Activated CD8-positive, alpha-beta memory T cell treated with anti-CD3 and anti-CD28 coated beads, Interleukin-2, amount 50 U/mL, for 1 hour (primary cell): ENCODE data around the gene EXOC7.

ENCODE experiments used
- DNase-seq: peaks from one replicate; pipeline ENCODE4 v3.0.0-alpha.2; 2020; ENCODE audit errors: extremely low read depth

The EXOC7 gene

DNA sequence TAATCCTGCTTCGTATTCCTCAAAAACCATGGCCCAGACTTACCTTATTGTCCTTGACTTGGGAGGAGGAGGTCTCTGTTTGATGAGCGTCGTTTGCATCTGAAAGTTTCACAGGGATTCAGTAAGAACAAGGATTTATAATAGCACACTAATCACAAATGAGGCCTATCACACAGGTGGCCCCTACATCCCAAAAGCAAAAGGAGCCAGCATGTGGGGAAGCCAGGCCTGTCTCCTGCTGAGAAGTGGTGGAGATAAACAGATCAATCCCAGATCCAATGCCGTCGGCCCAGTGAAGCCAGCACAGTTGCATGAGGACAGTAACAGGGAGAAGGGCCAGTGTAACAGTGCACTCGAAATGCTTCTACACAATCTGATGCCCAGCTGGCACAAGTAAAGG, 63.2 kb downstream of the EXOC7 start:
- no peak for DNase-seq

DNA sequence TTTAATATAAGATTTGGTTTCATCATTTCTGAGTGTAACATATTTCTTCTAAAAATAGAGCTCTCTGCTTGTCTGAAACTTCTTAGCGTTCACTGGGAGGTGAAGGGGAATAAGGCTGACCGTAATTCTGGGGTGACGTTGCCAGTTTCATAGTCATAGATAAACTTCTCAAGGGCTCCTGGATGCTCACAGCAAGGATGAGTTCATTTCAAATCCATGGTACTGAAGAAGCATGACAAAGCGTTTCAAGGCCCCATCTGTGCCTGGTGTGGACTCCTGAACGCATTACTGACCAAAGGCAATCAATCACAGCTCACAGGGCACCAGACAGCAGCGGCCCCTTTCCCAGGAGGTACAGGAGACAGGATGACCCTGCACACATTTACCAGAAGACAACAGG, 64.5 kb downstream of the EXOC7 start:
- no peak for DNase-seq

DNA sequence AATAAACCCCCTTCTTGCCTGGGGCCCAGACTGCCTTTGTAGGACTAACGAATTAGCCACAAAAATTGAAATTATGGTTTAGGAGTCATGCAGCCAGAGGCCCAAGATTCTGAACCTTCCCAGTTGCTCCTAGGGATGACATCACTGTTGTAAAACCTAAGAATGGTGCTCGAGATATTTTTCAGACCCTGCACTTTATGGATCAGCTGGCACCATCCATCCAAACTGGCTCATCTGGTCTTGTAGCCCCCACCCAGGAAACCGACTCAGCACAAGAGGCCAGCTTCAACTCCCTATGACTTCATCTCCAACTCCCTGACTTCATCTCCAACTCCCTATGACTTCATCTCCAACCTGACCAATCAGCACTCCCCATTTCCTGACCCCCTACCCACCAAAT, 65.5 kb downstream of the EXOC7 start:
- no peak for DNase-seq

DNA sequence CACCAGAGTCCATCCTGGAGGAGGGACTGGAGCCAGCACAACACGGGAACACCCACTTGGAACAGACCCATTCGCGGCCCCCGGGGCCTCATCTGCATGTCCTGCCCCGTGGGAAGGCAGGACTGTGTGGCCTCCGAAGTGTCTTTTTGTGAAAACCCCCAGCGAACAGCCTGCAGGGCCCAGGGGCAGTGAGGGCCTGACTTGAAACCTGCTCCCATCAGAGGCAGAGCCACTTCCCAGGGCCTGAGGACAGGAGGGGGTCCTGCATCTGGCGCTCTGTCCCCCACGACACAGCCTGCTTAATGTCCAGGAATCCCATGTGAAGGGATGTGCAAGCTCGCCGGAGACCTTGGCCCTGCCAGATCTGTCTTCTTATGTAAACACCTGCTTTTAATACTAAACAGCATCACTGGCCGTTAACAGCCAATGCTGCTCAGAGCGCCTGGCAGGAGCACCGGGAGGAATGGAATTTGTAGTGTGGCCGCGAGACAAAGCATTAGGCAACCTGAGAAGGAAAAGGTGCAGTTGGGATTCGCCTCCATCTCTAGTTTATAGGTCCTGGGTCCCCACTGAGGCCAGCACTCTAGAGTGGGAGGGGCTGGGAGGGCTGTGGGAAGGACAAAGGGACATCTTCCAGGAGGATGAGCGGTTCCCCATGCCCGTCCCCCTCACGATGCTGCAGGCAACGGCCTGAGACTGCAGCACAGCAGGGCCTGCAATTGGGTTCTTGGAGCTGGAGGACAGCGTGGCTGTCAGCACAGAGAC, 66.9 kb downstream of the EXOC7 start:
- DNase-seq: no peak

DNA sequence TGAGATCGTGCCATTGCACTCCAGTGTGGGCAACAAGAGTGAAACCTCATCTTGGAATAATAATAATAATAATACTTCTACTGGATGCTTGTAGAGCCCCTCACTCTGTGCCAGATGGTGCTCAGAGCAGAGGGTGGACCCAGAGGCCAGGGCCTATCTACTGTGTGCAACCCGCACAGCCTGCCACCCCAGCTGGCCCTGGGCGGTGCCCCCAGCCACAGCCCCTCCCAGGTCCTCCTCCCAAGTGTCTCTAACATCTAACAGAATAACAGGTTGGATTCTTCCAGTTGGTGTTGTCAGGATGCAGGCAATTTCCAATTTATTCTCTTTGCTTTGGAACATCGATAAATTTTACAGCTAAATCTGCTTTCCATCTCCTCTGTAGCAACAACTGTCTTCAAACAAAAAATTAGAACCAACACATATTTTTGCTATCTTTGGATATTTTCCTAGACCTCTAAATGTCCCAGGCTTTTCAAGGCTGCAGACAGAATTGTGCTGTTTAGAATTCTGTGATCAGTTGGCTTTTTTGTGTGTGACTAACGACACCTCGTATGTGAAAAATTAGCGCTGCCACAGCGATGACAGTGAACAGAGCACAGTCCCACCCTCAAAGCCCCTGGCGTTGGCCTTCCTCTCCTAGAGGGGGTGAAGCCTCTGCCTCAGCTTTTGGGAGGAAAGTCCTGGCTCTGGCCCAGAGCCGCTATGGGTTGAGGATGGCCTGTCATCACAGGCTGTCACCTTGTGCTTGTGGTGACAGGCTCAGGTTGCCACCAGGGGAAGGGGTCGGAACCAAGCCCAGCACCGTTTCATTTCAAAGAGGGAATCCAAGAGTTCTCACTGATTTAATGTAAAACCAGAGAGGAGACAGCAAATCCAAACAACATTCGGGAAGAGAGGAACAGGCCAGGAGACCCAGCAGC, 68.9 kb downstream of the EXOC7 start:
- DNase-seq: no peak

DNA sequence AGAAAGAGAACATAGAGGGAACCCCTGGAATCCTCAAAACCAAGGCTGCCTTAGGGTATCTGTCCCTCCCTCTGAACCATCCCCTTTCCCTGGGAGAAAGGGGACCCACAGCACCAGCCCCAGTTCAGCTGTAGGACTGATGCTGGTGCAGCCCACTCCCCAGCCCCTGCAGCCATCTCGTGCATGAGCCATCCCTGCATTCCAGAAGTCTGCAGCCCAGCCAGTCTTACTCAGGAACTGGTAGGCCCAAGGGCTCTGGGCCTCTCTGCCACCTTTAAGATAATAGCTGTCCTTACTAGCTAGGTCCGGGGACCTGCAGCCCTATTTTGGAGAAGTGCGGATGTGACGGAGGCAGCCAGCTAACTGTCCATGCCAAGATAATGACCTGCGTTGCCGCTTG, 70.4 kb downstream of the EXOC7 start:
- no peak for DNase-seq

DNA sequence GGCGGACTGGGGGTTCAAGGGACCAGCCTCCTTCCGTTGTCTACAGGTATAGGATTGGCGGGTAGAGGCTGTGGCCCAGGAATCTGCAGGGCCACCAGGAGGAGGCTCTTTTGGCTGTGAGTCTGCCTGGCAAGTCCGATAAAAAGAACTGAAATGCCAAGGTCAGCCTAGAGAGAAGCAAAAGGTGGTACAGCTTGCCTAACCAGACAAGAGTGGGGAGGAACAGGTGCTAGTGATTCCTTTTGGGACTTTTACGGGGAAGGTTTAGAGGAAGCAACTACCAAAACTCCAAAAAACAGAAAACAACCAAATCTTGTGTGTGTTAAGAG, 70.8 kb downstream of the EXOC7 start:
- no peak for DNase-seq

DNA sequence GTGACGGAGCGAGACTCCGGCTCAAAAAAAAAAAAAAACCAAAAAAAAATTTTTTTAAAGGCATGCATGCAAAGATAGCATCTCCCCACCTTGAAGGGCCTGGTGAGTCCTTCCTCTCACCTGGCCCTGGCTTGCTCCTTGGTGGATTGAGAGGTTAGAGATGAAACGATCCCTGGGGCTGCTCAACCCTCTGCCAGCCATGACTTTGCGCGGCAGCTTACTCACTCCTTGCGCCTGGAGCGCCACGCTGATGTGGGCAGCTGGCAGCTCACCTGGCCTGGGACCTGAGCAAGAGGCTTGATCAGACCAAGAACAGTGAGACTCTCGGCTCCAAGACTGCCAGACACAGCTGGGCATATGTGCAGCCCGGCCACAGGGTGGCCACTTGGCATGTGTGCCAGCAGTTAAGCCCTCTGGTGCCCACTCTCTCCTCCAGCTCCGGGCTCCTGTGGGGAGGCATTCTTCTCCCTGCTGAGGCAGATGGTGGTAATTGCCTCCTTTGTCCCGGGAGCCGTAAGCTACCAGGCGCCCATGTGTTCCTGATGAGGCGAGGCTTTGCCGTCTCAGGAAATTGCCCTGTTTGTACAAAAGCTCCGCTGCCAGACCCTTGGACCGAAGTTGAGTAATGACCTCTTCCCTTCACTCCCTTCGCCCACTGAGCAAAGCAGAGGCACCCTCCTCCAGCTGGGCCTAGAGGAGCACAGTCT, 71.4 kb downstream of the EXOC7 start:
- no peak for DNase-seq
